GM04504 (cell line): ENCODE measurements around the gene NCDN.

Experiments
- DNase-seq: peaks from one replicate; pipeline ENCODE4 v3.0.0-alpha.2; 2012; ENCODE audit warnings: low read depth

Gene NCDN

DNA sequence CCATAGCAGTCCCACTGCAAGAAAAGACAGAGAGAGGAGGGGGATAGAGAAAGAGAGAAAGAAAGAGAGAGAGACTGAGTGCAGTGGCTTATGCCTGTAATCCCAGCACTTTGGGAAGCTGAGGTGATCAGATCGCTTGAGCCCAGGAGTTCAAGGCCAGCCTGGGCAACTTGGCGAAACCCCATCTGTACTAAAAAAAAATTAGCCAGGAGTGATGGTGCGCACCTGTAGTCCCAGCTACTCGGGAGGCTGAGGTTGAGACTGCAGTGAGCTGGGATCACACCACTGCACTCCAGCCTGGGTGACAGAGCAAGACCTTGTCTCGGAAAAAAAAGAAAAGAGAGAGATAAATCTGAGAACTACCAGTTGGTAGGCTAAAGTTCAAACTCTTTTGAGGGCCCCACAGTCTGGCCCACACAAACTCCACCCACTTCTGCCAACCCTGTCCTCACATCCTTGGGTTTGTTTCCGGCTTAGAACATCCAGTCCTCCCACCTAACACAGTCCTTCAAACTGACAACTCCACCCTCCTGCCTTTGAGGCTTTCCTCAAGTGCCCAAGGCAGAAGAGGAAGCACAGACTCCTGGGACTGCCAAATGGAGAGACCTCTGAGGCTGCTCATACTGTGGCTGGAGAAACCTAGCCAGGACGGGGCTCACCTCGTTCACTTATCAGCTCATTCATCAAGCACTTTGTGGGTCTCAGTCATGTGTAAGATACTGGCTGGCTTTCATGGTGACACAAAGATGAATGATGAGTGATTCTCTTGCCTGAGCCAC is 35.6 kb downstream of the NCDN start:
- DNase-seq, result no peak

DNA sequence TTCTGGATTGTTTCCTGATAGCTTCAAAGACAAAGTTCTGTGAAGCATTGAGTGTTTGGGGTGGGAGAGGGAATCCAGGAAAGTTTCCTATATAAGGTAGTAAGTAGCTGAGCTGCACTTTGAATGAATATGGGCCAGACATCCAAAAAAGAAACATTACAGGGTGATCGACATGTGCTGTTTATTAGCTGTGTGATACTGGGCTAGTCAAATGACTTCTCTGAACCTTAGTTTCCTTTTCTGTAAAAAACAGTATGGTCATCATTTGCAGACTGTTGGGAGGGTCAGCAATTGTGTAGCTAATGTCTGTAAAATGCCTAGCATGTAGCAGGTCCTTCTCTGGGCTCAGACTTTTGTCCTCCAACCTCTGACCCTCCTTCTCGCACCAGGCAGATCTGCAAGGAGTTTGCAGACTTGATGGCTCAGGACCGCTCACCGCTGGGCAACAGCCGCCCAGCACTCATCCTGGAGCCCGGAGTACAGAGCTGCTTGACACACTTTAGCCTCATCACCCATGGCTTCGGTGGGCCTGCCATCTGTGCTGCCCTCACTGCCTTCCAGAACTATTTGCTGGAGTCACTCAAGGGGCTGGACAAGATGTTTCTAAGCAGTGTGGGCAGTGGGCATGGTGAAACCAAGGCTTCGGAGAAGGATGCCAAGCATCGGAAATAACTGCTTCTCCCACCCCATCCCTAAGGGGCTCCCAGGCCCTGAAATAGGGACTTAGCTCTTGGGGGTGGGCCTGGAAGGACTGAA is 36.6 kb downstream of the NCDN start:
- no peak for DNase-seq

DNA sequence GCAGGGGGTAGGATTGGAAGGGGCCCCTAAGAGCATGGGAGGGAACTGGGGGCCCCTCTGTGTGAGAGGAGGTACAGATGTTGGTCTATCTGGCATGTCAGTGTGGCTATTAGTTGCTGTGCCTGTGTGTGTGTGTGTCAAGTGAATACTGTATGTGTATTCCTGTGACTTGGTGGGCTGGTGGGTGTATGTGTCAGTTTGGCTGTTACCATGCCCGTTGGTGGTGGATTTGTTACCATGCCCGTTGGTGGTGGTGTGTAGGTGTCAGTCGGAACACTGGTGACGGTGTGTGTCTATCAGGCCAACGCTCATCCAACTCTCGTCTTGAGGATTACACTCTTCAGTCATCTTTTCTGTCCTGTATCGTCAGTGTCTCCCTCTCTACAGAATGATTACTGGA is 38.1 kb downstream of the NCDN start:
- no peak for DNase-seq

DNA sequence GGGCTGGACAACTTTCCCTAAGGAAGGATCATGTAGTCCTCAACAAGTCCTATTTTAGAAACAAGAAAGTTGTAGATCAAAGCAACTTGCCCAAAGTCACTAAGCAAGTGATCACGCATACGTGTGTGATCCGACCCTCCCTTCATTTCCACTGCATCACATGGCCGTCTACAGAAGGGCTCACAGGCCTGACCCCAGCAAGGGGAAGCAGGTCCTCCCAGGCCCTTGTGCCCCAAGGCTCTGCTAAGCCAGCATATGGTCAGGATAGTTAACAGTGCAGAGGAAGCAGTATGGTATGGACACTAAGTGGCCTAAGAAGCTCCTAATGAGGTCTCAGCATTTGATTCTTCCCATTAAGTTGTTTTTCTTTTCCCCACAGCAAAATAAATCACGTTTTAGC is 40.3 kb downstream of the NCDN start:
- DNase-seq, result no peak

DNA sequence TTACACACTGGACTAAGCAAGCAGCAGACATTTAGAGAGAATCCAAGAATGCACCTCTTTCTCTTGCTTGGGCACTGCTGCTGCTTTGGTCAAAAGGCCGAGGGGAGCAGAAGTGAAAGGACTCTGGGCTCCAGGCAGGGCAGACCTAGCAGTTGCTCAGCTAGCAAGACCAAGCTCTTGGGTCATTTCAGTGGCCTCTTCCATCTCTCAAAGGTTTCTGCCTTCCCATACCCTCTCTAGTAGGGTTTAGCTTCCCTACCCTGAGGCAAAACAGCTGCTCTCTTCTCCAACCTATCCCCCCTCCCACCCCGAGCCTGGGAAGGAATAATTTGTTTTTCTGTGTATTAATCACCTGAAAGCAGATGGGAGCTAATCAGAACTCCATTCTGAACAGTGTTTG is 41.3 kb downstream of the NCDN start:
- DNase-seq, result no peak

DNA sequence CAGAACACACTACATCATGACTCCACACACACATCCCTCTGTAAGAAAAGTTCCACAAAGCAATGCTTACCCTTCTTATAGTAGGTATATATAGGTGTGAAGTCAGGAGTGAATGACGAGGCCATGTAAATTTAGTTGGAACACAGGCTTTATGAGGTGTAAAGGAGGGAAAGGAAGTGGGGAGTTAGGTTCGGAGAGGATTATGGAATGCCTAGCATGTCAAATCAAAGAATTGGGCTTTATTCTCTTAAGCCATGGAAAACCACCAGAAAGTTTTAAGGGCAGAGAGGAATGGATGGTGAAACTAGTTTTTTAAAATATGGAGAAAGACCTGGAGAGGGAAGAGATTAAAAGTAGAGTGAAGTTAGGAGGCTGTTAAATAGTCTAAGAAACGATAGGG is 41.8 kb downstream of the NCDN start:
- no peak for DNase-seq

DNA sequence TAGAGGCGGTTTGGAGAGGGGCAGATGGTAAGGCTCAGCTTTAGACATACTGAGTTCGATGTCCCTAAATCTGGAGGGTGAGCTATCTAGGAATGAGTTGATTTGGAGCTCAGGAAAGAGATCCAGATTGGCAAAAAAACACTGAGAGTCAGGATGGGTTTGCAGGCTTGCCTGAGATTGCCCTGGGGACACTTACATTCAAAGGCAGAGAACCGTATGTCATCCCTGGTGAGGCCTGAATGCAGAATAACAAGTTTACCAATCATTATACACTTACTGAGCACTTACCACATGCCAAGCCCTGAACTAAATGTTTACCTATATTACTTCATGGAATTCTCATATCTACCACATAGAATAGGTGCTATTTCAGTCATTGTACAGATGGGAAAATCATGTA is 43.0 kb downstream of the NCDN start:
- DNase-seq, result no peak

DNA sequence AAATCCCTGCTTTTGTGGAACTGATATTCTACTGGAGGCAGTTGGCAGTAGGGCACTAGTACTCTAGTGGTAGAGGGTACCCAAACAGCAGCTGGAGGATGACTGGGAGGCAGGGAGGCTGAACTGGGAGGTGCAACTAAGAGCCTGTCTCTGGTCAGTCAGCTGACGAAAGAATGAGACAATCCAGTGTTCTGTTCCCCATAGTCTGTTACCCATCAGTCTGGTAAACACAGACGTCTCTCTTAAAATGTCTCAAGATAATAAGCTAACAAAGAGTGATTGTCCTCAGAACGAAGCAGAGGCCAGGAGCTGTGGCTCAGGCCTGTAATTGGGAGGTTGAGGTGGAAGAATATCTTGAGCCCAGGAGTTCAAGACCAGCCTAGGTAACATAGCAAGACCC is 45.9 kb downstream of the NCDN start:
- no peak for DNase-seq

DNA sequence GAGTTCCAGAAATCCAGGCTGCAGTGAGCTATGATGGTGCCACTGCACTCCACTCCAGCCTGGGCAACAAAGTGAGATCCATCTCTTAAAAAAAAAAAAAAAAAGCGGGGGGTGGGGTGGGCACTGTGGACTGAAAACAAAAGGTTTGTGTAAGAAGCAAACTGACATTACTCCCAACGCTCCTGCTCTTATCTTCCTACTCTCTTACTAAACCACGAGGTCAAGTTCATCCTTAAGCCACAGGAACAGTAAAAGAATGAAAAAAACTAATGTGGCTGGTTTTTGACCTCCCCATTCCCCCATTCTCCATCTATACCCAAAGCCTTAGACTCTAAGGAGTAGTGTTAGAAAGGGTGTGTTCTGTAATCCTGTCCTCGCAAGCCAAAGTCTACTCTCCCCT is 46.3 kb downstream of the NCDN start:
- no peak for DNase-seq

DNA sequence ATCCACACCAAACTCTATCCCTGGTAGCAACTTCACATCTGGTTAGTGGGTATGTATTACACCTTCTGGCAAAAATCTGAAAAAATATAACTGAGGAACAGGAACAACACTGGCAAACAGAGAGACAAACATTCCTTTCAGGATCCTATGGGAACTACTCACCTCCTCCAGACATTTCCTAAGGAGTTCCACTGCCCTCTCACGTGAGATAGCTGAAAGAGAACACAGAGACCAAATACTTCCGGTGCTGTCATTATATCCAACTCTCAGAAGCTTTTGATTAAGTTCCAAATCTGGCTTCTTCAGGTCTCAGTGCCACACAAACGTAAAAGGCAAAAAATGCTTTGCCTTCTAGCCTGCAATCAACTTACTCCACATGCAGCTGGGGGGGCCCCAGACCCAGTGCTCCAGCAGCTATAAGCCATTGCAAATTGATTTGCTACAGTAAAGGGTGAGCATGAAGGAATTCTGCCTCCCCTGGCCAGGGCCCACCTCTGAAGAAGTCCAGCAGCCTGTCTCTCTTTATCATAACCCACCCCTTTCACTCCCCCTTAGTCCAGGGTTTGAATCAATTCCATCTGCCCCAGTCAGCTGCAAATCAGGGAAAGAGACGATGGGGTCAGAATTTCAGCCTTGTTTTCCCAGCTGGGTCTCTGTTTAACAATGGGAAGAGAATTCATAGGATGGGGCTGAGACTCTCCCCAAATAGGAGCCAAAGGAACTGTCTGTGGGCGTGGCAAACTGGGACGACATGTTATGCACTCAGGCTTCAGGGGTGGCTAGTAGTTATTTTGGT is 47.7 kb downstream of the NCDN start:
- no peak for DNase-seq

DNA sequence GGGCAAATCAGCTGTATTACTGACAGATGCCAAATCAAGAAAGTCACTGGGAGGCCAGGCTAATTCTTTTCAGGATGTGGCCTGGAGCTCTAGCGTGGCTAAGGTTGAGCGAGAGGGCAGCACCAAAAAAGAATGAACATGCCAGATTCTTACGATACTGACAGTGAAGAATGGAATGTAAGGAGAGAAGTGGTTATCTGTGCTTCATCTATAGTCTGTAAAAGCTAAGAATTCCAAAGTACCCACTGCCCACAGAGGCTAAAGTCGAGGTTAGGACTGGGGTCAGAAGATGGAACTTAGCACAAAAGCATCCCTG is 48.2 kb downstream of the NCDN start:
- peak; percentile 20 for DNase-seq

DNA sequence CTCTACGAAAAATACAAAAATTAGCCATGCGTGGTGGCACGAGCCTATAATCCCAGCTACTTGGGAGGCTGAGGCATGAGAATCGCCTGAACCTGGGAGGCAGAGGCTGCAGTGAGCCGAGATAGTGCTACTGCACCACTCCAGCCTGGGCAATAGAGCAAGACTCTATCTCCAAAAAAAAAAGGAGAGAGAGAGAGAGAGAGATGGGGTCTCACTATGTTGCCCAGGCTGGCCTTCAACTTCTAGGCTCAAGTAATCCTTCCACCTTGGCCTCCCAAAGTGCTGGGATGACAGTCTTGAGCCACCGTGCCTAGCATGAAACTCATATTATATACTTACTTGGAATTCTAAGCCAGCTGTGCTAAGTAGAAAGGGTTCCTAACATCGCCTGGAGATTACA is 54.1 kb downstream of the NCDN start:
- DNase-seq, result no peak

DNA sequence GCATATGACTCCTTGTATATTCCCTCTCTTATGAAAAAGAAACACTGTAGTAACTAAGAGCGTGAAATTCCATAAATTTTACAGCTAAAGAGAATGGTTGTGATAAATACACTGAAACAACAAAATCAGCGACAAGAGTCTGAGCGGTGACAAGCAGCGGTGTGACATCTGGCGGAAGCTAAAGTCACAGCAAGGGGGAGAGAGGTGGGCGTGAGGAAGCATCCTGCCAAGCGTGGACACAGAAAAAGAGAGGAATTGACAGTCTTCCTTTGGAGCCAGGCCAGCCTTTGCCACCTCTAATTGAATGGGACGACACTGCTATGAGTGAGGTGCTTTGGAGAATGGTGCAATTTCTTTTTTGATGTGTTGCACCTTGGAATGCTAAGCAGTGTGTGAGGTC is 57.8 kb downstream of the NCDN start:
- DNase-seq, result no peak
